ENCODE data around the gene SVIL.

DNA sequence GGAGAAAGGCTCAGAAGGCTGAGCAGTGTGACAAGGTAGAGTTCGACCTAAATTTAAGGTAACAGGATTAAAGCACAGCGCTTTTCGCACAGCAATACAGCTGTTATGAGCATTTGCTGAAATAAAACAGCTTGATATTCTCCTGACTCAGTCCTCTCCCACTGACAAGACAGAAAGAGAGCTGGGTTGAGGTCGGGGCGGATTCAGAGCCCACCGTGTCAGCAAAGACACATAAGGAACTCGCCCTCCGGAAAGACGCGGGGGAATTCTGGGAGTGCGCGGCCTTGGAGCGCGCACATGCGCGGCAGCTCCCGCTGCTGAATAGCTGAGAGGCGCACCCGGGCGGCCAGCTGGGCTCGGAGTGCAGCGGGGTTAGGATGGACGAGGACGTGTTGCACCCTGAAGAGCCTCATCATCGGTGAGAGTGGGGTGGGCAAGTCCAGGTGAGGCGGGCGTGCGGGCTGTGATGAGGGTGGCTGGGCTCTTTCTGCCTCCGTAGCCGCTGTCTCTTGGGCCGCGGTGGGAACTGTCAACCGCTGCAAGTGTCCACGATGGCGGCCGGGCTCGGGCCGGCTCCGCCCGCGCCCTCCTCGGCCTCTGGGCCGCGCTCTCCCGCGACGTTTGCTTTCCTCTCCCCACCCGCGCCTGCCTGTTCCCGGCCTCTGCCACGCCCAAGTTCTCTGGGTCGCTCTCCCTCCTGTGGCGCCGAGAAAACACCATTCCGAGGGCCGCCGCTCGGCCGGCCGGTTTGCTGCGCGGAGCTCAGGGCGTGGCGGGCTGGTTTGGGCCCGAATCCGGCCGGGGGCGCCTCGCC is 225.3 kb downstream of the SVIL start:
- TF ChIP-seq, protein P1, sequence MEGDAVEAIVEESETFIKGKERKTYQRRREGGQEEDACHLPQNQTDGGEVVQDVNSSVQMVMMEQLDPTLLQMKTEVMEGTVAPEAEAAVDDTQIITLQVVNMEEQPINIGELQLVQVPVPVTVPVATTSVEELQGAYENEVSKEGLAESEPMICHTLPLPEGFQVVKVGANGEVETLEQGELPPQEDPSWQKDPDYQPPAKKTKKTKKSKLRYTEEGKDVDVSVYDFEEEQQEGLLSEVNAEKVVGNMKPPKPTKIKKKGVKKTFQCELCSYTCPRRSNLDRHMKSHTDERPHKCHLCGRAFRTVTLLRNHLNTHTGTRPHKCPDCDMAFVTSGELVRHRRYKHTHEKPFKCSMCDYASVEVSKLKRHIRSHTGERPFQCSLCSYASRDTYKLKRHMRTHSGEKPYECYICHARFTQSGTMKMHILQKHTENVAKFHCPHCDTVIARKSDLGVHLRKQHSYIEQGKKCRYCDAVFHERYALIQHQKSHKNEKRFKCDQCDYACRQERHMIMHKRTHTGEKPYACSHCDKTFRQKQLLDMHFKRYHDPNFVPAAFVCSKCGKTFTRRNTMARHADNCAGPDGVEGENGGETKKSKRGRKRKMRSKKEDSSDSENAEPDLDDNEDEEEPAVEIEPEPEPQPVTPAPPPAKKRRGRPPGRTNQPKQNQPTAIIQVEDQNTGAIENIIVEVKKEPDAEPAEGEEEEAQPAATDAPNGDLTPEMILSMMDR (conservative IDR thresholded peaks at IDR 0.05) = peak; percentile 19
- peak; percentile 88 for TF ChIP-seq ZFX (IDR thresholded peaks at IDR 0.05)

Data from C4-2B (cell line).